NCI-H1048 (cell line): ENCODE results near the gene FAM227B.
"Not testable (repeated sequence)": the region's sequence is repeated elsewhere in the genome, so short reads cannot be mapped to it uniquely, and the experiment has no call there.

Experiments used
- DNase-seq: peaks from one replicate; lab custom pipeline; 2025; lab: John Stamatoyannopoulos, UW

Gene FAM227B

DNA sequence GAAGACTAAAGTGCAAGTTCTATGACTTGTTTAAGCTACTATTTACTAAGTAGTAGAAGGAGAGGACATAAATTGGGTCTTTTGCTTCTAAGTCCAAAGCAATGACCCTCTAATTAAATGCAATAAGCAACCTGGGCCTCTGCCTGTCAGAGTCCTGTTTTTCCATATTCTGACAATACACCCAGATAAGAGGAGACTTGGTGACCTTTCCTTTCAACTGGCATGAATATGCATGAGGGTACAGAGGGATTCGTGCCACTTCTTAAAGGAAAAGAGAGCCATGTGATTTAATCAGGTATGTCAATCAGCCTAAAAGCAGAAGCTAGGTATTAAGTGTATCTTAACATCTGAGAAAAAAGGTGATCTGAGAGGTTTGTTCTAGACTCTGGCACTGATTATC lies 248.3 kb downstream of the FAM227B start:
- DNase-seq = no peak

DNA sequence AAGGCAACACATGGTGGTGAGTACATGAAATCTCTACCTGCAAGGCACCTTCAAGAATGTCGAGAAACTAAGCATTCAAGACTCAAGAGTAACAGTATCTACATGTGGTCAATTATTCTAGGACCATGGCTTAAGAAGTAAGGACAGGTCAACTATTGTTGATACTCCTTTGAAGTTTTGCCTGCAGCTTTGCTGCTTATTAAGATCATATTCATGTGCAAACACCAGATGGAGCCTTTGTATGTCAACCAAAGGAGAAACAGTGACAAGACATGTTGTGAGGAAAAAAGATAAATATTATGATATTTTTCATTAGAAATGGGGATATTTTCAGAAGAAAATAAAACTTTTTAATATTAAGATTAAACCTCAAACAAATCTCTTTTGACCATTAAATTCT lies 249.8 kb downstream of the FAM227B start:
- DNase-seq = no peak

DNA sequence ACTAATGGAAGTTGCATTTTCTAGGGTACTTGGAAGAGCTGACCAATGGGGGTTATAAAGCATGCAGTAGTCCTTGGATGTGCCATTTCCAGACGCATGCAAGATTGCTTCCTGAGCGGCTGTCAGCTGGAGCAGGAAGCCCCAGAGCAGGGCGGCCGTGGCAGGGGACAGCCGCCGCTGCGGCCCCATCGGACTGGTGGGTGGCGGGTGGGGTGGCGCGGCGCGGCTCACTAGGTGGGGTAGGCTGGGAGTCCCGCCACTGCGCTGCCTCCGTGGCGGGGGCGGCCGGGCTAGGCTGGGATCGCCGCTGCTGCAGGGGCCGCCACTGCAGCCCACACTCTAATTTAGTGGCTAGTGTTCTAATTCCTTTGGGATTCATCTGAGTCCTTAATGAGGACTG lies 254.1 kb downstream of the FAM227B start:
- no peak for DNase-seq

DNA sequence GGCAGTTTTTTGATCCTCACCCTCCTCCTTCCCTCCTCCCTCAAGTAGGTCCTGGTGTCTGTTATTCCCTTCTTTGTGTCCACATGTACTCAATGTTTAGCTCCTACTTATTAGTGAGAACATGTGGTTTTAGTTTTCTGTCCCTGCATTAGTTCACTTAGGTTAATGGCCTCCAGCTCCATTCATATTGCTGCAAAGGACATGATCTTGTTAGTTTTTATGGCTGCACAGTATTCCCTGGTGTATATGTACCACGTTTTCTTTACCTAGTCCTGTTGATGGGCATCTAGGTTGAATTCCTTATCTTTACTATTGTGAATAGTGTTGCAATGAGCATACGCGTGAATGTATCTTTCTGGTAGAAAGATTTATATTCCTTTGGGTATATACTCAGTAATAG lies 259.2 kb downstream of the FAM227B start:
- no peak for DNase-seq

DNA sequence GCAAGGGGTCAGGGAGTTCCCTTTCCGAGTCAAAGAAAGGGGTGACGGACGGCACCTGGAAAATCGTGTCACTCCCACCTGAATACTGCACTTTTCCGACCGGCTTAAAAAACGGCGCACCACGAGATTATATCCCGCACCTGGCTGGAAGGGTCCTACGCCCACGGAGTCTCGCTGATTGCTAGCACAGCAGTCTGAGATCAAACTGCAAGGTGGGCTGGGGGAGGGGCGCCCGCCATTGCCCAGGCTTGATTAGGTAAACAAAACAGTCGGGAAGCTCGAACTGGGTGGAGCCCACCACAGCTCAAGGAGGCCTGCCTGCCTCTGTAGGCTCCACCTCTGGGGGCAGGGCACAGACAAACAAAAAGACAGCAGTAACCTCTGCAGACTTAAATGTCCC lies 266.2 kb downstream of the FAM227B start:
- not testable (repeated sequence) for DNase-seq

DNA sequence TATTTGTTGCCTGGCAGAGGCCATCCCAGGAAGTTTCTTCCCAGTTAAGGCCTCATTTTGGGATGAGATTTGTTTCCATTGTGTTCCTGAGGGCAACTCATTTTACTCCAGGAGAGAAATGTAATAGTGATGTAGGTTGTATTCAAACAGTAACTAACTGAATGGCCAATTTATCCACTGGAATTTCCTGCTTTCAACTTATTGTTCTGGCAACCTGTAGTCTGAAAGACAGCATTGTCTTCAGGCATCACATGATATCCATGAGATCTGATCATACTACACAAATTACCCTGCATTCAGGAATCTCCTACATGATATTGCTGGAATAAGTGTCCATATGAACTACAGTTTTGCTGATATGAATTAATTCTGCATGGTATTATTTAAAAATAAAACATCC lies 277.1 kb downstream of the FAM227B start:
- no peak for DNase-seq

DNA sequence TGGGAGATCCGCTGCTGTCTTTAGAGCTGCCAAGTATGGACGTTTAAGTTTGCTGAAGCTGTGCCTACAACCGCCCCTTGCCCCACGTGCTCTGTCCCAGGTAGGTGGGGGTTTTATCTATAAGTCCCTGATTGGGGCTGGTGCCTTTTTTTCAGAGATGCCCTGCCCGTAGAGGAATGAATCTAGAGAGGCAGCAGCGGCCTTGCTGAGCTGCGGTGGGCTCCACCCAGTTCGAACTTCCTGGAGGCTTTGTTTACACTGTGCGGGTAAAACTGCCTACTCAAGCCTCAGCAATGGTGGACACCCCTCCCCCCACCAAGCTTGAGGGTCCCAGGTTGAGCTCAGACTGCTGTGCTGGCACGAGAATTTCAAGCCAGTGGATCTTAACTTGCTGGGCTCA lies 281.0 kb downstream of the FAM227B start:
- DNase-seq = no peak

DNA sequence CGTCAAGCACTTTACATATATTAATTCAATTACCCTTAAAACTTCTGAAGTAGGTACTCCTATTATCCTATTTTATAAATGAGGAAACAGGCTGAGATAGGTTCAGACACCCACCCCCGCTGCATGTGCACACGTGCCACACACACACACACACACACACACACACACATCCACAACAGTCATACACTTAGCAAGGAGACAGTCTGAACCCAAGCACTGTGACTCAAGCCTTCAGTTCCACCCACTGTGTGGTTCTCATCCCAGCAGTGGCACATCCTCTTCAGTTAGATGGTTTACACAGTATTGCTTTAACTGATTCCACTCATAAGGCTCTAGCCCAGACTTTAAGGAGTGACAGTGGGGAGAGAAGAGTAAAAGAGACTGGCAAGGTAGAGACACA lies 288.7 kb downstream of the FAM227B start:
- no peak for DNase-seq

DNA sequence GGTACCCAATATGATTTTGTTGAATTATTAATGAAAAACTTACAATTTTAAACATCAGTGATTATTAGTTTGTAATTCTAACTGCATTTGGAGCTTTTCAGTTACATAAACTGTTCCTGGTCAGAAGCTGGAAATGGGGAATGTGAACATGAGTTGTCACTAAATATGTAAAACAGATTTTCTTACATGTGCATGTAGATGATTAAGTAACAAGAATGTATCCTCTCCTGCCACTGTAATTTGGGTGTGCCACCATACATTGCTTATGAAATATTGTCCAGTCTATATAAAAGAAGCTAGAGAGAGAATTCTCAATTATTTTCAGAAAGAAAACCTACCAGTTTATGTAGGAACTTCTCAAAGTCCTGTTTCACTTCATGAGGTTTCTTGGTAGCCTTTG lies 289.2 kb downstream of the FAM227B start:
- no peak for DNase-seq

DNA sequence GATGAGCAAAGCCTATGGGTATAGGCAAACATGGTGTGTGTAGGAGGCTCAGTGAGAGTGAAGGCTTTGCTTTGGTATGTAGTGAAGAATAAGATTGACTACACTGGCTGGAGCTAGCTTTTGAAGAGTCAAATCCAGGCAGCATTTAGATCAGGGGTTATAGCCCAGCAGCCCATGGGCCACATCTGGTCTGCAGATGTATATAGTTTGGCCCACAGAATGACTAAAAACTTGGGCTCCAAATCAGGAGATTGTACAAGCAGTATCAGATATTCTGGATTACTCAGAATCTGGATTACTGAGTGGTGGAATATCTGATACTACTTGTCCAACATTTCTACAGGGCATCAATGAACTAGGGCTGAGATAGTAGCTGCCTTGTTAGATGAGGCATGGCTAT lies 290.5 kb downstream of the FAM227B start:
- no peak for DNase-seq

DNA sequence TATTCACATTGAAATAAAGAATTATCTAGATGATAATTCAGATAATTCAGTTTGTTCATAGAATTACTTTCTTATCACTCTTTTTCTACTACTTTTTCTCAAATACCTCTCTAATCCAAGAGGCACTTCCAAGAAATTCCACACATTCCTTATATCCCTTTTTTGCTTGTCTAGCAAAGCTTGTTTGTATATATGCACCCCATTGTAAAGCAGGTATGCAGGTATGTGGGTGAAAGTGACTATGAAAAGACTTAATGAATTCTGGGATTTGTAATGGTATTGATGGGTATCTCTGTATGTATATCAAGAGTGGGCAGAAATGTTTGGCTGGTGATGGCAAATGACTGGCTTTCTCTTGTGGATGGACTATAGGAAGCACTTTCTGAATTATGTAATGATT lies 291.7 kb downstream of the FAM227B start:
- no peak for DNase-seq

DNA sequence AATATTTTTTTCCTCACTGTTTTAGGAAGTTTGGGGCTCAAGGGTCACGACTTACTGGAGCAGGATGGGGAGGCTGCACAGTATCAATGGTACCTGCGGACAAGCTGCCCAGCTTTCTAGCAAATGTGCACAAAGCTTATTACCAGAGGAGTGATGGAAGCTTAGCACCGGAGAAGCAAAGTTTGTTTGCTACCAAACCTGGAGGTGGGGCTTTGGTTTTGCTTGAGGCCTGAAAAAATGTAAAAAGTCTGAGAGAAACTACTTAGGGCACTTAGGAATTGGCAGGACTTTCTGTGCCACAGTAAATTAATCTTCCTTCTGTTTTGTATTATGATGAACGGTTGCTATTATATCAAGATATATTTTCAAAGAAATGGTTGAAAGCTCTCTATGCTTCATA lies 292.7 kb downstream of the FAM227B start:
- no peak for DNase-seq

DNA sequence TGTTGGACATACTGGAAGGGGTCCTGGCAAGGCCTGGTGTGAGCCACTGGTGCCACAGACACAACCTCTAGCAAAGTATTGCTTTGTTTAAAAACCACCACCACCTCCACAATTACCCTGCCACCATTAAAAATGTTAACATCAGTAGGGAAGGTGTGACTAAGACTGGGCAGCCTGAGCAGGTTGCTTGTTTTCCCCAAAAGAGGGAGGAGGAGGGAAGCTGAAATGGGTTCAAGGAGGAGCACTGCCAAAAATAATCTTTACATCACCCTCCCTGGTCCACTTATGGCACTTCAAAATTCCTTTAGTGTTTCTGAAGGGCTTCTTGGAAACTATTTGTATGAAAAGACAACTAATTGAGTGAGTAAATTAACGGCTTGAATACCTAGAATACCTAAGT lies 297.4 kb downstream of the FAM227B start:
- DNase-seq = no peak

DNA sequence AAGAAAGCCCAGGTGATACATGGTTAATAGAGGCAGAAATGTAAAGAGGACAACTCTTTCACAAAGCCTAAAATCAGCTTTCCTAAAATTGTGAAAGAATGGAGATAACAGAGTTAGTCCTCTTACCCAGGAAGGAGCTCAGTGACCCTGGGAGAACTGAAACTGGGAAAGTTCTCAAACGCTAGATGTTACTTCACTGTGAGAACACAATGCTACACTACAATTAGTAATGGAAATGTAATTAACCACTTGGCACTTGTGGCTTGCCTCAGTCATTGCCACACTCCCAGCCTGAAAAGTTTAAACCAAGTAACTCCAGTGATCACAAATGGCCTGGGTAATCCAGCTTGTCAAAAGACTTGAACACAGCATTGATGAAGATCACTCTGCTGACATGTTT lies 300.3 kb downstream of the FAM227B start:
- DNase-seq = no peak

DNA sequence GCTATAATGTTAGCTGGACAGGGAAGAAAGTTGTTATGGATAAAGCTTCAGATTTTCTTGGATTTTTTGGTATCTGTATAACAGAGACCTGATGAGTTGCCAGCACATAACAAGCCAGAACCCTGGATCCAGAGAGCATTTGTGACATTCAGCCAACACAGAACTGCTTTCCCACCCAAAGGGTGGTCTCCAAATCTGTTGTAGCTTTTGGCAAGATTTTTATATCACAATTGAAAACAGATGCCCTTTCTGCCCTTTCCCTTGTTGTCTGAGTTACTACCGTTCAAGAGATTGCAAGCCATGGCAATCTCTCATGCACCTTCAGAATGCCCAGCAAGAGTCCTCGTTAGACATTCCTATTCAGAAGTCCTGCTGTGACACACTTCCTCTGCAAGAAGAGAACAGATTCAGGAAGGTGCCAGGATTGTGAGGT lies 305.2 kb downstream of the FAM227B start:
- no peak for DNase-seq

DNA sequence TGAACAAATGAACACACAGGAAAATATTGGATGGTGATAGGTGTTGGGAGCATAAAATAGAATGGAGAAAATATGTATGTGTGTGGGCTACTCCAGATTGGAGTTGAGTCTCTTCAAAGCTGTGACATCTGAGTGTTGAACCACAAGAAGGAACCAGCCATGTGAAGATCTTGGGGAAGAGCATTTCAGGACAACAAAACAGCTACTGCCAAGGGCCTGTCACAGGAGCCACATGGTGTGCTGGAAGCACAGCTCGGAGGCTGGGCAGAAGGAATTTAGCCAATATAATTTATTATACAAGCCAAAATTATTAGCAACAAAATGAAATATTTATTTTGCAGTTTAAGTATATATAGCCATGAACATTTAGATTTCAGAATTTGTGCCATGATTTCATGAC lies 305.9 kb downstream of the FAM227B start:
- DNase-seq = no peak

DNA sequence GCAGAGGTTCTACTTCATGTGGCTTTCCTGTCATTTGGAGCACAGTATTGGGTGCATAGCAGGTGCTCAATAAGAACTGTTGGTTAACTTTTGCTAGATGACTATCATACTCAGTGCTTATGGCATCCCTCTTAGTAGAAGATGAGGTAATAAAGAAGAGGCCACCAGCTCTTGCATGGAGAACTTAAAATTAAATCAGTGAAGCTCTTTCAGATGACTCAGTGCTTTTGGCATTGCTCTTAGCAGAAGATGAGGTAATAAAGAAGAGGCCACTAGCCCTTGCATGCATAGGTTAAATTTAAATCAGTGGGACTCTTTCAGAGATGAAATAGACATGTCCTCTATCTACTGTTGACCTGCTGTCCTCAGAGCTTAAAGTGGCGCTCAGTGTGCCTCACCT lies 307.0 kb downstream of the FAM227B start:
- DNase-seq = no peak

DNA sequence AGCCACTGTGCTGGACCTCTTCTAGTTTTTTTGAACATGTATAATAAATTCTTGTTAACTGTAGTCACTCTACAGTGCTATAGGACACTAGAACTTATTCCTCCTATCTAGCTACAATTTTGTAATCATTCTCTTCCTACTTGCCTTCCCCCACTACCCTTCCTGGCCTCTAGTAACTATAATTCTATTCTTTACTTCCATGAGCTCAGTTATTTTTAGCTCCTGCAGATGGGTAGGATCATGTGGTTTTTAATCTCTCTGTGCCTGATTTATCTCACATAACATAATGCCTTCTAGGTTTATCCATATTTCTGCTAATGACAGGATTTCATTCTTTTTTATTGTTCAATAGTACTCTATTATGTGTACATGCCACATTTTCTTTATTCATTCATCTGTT lies 310.7 kb downstream of the FAM227B start:
- no peak for DNase-seq

DNA sequence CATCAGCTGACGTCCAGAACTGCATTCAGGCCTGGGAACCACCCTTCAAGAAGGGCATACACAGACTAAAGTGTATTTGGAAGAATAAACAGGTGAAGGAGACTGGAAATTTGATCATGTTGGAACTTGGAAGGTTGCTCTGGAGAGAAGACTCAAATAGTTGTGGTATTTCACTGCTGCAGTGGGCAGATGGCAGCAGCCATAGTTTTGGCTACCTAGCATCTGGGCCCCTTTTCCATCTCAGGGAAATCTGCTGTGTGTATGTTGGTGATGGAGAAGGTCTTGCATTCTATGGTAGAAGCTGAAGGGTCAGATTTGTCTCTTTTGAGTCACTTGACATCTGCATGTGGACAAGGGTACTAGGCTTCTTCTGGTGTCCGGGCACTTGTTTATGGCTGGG lies 311.9 kb downstream of the FAM227B start:
- no peak for DNase-seq

DNA sequence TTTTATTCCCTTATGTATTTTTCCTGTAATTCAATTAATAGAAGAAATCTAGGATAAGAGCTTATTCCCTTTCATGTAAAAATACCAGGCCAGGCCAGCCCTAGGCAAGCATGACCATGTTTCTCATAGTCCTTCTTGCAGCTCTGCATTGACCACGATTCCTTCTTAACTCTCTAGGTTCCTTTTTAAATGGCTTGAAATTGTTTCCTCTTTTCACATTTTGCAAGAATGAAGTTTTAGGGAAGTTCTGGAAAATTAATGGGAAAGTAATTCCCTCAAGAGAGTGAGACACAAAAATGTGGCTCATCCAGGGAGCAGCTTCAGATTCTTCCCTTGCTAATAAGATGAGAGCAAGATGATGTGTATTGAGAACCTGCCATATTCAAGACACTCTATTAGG lies 314.1 kb downstream of the FAM227B start:
- DNase-seq = no peak

DNA sequence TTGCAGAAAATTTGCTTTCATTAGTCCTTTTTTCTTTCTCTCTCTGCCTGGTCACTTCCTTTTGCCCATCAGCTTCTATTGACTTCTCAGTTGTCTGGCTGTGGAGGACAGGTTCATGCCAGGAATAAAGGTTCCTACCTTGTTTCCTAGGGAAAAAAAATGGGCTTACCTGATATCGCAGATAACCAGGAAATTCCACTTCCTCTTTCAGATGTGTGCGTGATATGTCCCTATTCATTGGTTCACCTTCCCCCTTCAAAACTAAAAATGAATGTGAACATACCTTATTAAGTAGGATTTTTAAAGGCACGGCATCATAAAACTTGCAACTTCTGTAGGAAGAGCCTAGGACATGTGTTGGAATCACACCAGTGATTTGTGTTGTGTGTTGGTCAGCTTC lies 317.6 kb downstream of the FAM227B start:
- DNase-seq = no peak

DNA sequence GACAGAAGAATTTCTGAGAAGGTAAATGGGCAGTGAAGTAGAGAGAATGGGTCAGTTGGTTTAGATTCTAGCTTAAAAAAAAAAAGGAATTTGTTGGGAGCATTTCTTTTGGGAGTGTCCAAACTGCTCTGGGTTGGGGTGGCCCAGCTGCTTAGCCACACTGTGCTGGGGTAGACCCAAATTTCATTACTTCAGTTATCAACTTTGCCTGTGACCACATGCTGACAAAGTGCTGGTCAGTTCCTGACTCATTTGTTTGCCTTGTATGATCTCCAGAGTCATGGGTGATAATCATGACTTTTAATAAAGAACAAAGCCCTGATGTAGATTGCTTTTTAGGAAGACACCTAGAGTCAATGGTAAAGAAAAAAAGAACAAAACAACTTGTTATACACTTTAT lies 319.1 kb downstream of the FAM227B start:
- no peak for DNase-seq

DNA sequence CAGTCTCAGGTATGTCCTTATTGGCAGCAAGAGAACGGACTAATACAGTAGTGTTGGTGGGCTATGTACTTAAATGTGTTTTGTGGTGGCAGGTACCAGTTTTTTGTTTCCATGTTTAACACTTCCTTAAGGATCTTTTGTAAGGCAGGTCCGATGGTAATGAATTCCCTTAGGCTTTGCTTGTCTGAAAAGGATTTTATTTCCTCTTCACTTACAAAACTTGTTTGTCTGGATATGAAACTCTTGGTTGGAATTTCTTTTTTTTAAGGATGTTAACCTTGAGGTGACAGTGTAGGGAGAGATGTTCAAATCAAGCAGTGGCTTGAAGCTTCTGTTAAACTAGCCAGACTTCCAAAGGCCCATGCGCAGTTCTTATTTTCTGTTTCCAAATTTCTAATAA lies 319.8 kb downstream of the FAM227B start:
- no peak for DNase-seq

DNA sequence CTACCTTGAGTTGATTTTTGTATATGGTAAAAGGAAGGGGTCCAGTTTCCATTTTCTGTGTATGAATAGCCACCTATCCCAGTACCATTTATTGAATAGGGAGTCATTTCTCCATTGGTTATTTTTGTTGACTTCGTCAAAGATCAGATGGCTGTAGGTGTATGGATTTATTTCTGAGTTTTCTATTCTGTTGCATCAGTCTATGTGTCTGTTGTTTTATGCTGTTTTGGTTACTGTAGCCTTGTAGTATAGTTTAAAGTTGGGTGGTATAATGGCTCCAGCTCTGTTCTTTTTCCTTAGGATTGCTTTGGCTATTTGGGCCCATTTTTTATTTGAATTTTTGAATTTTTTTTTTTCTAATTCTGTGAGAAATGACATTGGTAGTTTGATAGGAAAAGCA lies 323.0 kb downstream of the FAM227B start:
- DNase-seq = no peak

DNA sequence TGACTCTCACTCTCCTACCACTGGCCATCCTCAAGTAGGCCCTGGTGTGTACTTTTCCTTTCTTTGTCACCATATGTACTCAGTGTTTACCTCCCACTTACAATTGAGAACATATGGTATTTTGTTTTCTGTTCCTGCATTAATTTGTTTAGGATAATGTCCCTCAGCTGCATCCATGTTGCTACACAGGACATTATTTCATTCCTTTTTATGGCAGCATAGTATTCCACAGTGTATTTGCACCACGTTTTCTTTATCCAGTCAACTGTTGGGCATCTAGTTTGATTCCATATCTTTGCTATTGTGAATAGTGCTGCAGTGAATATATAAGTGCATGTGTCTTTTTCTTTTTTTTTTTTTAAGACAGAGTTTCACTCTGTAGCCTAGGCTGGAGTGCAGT lies 324.4 kb downstream of the FAM227B start:
- no peak for DNase-seq
